Breast epithelium (tissue), 3 donors: ENCODE measurements around the gene KCNK10.

Source experiments
- POLR2A ChIP-seq: fragments of 450-650 bp; IDR thresholded peaks from one replicate; pipeline ENCODE4 v1.6.1; 2016; ENCODE audit warnings: antibody characterized with exemption, mild to moderate bottlenecking, moderate library complexity
- TF ChIP-seq, protein P1 (sequence below), 3 donors: fragments of 450-650 bp; IDR thresholded peaks; one replicate each; pipeline ENCODE4 v1.5.1; 2016 to 2017; ENCODE audit warnings: antibody characterized with exemption in 3 of 3, mild to moderate bottlenecking in 3 of 3, moderate library complexity in 3 of 3

DNA sequence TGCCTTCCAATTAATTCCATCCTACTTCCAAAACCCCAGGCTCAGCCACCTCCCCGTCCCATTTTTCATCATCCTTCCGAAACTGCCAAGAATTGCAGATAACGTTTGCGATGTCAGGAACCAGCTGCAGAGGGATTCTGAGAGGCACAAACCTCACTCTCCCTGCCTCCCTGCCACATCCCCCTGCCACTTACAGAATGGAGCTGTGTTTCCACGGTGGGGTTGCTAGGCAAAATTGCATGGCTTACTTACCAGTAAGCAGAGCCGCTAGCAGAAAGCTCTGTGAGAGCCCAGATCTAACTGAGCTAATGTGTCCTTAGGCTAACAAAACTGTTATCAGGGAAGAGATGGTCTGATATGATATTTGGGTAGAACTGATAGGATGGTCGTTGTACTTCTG, 127.4 kb downstream of the KCNK10 start:
- TF ChIP-seq, protein P1, sequence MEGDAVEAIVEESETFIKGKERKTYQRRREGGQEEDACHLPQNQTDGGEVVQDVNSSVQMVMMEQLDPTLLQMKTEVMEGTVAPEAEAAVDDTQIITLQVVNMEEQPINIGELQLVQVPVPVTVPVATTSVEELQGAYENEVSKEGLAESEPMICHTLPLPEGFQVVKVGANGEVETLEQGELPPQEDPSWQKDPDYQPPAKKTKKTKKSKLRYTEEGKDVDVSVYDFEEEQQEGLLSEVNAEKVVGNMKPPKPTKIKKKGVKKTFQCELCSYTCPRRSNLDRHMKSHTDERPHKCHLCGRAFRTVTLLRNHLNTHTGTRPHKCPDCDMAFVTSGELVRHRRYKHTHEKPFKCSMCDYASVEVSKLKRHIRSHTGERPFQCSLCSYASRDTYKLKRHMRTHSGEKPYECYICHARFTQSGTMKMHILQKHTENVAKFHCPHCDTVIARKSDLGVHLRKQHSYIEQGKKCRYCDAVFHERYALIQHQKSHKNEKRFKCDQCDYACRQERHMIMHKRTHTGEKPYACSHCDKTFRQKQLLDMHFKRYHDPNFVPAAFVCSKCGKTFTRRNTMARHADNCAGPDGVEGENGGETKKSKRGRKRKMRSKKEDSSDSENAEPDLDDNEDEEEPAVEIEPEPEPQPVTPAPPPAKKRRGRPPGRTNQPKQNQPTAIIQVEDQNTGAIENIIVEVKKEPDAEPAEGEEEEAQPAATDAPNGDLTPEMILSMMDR (IDR thresholded peaks at IDR 0.05): no peak
- TF ChIP-seq POLR2A: no peak
